ENCODE data around the gene SMYD3.

SMYD3 gene

GRCh38 chr1:246121533-246121932 lies 385.5 kb downstream of the SMYD3 start:
- Histone ChIP-seq H3K36me3 (ENCODE audit: control insufficient read depth, insufficient read depth, low read length) (no peaks in the 10 kb centered on the region), H3K4me3 (ENCODE audit: low read depth, low read length) (no peak overlapping the region), H3K9ac (no peak overlapping the region), H3K27ac (no peak overlapping the region), H3K9me3 (ENCODE audit: control insufficient read depth, low read length) (no peaks in the 10 kb centered on the region), H3K79me2 (no peaks in the 10 kb centered on the region), H2AFZ (no peak overlapping the region), H3K27me3 (ENCODE audit: control insufficient read depth, insufficient read depth, low read length) (no peaks in the 10 kb centered on the region), H3K4me2 (ENCODE audit: low read length) (no peak overlapping the region), H3K4me1 (no peaks in the 10 kb centered on the region)
- TF ChIP-seq CTCF (IDR thresholded peaks at IDR 0.05) = no peak

- no peaks in the 10 kb centered on the region for H3K79me2 ChIP-seq
- H3K9ac ChIP-seq = no peak overlapping the region
- H3K27me3 ChIP-seq (ENCODE audit: control insufficient read depth, insufficient read depth, low read length) = no peaks in the 10 kb centered on the region
- no peak overlapping the region for H3K27ac ChIP-seq
- no peaks in the 10 kb centered on the region for H3K36me3 ChIP-seq (ENCODE audit: control insufficient read depth, insufficient read depth, low read length)
- no peak overlapping the region for H3K4me3 ChIP-seq (ENCODE audit: low read depth, low read length)
- H3K4me1 ChIP-seq = no peaks in the 10 kb centered on the region
- H2AFZ ChIP-seq = no peak overlapping the region
- H3K9me3 ChIP-seq (ENCODE audit: control insufficient read depth, low read length) = no peaks in the 10 kb centered on the region
- TF ChIP-seq CTCF (IDR thresholded peaks at IDR 0.05) = no peak
- no peak overlapping the region for H3K4me2 ChIP-seq (ENCODE audit: low read length)
These were observed 389.9 kb downstream of the SMYD3 start for GRCh38 chr1:246117066-246117791.

- H3K36me3 ChIP-seq (ENCODE audit: control insufficient read depth, insufficient read depth, low read length) = no peaks in the 10 kb centered on the region
- no peaks in the 10 kb centered on the region for H3K79me2 ChIP-seq
- no peak for TF ChIP-seq CTCF (IDR thresholded peaks at IDR 0.05)
- H3K9ac ChIP-seq = no peak overlapping the region
- H3K27ac ChIP-seq = no peak overlapping the region
- H3K27me3 ChIP-seq (ENCODE audit: control insufficient read depth, insufficient read depth, low read length) = no peaks in the 10 kb centered on the region
- H3K9me3 ChIP-seq (ENCODE audit: control insufficient read depth, low read length) = no peaks in the 10 kb centered on the region
- no peaks in the 10 kb centered on the region for H3K4me1 ChIP-seq
- no peak overlapping the region for H3K4me3 ChIP-seq (ENCODE audit: low read depth, low read length)
- H2AFZ ChIP-seq = no peak overlapping the region
- H3K4me2 ChIP-seq (ENCODE audit: low read length) = no peak overlapping the region
These were observed 392.7 kb downstream of the SMYD3 start for GRCh38 chr1:246114369-246114768.

GRCh38 chr1:246113555-246114095 lies 393.5 kb downstream of the SMYD3 start:
- Histone ChIP-seq H3K9ac (no peak overlapping the region), H2AFZ (no peak overlapping the region), H3K27me3 (ENCODE audit: control insufficient read depth, insufficient read depth, low read length) (no peaks in the 10 kb centered on the region), H3K4me2 (ENCODE audit: low read length) (no peak overlapping the region), H3K9me3 (ENCODE audit: control insufficient read depth, low read length) (no peaks in the 10 kb centered on the region), H3K79me2 (no peaks in the 10 kb centered on the region), H3K36me3 (ENCODE audit: control insufficient read depth, insufficient read depth, low read length) (no peaks in the 10 kb centered on the region), H3K4me1 (no peaks in the 10 kb centered on the region), H3K27ac (no peak overlapping the region), H3K4me3 (ENCODE audit: low read depth, low read length) (no peak overlapping the region)
- TF ChIP-seq CTCF (IDR thresholded peaks at IDR 0.05) = no peak

- H3K4me2 ChIP-seq (ENCODE audit: low read length) = no peak overlapping the region
- no peak for TF ChIP-seq CTCF (IDR thresholded peaks at IDR 0.05)
- no peak overlapping the region for H3K4me3 ChIP-seq (ENCODE audit: low read depth, low read length)
- H3K9ac ChIP-seq = no peak overlapping the region
- H3K27me3 ChIP-seq (ENCODE audit: control insufficient read depth, insufficient read depth, low read length) = no peaks in the 10 kb centered on the region
- no peaks in the 10 kb centered on the region for H3K79me2 ChIP-seq
- H3K27ac ChIP-seq = no peak overlapping the region
- no peaks in the 10 kb centered on the region for H3K36me3 ChIP-seq (ENCODE audit: control insufficient read depth, insufficient read depth, low read length)
- no peaks in the 10 kb centered on the region for H3K4me1 ChIP-seq
- H2AFZ ChIP-seq = no peak overlapping the region
- H3K9me3 ChIP-seq (ENCODE audit: control insufficient read depth, low read length) = no peaks in the 10 kb centered on the region
These were observed 395.5 kb downstream of the SMYD3 start for GRCh38 chr1:246111570-246111969.
